HG02943 (cell line): ENCODE data around the gene TPM3.
A peak's percentile ranks its signal among the peaks of the same experiment; 100 is the strongest.
"Not testable (repeated sequence)": the region's sequence is repeated elsewhere in the genome, so short reads cannot be mapped to it uniquely, and the experiment has no call there.

Source experiments
- ATAC-seq: cut with Tn5 transposase; IDR thresholded peaks from one replicate; pipeline ENCODE4 v1.9.1; 2021; ENCODE audit warnings: mild to moderate bottlenecking, low read depth, moderate library complexity; ENCODE audit not compliant: unreplicated experiment

The TPM3 gene

GRCh38 chr1:154207262-154207661 lies 15.4 kb upstream of the TPM3 start:
- ATAC-seq: no peak

DNA sequence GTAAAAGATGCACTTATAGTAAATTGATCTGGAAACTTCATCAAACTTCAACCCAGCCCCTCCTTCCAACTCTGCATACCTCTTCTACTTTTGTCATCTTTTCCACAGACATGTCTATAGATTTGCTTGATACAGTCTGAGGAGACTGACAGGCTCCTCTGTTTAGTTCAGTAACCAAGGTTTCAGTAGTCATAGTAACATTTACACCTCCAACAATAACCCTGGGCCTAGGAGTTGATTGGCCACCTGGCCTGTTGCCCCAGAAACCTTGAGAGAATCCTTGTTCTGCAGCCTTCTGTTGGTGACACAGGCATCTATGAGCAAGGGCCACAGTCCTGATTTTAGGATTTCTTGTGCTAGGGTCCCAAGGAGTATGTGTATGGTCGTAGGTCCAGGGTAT lies 14.3 kb upstream of the TPM3 start, which contains the start of gene CFAP141:
CFAP141 (minus strand) TSS at position 138 of the 400 bp plus-strand sequence; CDS start at position 112, 26 bp downstream.
- ATAC-seq: no peak

- not testable (repeated sequence) for ATAC-seq
Observed at GRCh38 chr1:154205778-154206177, 13.9 kb upstream of the TPM3 start.

DNA sequence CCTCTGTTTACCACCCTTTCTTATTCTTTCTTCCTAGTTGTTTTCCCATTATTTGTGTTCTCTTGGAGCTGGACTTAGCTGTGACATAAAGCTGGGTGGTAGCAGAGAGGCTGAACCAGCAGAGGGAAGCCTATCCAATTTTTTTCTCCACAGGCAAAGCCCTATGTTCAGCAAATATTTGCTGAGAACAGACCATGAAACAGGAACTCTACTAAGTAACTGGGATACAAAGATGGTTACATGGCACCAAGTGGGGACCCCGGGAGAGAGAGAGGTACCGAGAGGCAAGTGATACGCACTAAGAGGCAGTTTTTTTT lies 7.6 kb upstream of the TPM3 start:
- ATAC-seq: no peak

- no peak for ATAC-seq
Observed at GRCh38 chr1:154198756-154199562, 7.1 kb upstream of the TPM3 start.

DNA sequence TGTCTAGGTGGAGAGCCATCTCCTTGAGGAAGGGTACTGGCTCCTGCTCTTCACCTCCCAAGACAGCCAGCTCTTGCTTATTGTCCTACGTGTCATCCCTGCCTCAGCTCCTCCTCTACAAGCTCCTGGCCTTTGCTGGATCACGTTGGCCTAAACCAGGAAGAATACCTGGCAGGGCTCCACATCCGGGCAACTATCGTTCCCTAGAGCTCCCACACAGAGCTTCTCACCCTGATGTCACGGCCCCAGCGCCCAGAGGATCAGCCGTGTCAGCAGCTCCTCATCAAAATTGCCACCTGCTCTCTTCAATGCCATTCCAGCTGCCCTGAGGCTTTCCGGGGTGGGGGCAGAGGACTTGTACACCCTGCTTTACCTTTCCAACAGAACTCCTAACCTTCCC lies 1.9 kb upstream of the TPM3 start:
- no peak for ATAC-seq

GRCh38 chr1:154192476-154192875 lies 576 bp upstream of the TPM3 start:
- ATAC-seq: no peak

DNA sequence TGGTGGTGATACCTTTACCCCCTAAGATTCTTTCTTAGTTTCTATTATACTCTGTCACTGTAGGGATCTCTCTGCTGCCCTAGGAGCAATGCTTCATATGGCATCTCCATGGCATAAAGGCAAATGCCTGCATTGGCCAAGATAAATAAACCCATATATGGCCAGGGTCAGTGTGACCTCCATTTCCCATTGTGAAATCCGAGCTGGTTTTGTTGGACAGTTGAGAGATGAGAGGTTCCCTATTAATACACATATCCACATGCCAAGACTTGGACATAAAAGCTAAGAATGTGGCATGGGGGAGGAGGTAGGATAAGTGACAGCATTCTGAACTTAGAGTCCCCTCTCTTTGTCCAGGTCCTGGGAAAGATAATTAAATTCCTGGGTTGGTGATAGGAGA lies 1.4 kb downstream of the TPM3 start:
- no peak for ATAC-seq

DNA sequence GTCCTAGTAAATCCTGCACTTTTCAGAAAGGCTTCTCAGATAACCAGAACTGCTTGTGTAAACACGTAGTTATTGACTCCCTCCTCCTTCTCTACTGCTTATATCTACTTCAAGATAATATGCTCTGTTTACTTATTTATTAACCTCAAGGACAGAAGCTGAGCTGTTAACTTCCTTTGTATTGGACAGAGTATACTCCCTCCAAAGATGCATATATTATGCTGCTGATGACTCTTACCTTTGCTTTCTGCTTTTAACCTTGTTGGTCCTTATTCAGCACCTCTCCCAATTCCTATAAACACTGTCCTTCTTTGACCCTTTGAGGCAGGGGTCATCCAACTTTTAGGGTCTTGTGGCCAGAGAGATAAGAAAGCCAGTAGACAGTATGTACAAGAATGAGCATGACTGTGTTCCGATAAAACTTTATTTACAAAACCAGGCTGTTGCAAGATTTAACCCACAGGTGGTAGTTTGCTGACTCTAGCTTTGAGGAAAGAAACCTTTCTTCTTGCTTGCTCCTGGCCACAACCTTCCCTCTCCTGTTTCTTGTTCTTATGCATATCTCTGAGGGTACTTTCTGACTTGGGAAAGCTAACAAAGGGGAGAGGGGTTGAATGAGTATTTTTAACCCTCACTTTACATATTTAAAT lies 4.9 kb downstream of the TPM3 start:
- ATAC-seq: no peak

DNA sequence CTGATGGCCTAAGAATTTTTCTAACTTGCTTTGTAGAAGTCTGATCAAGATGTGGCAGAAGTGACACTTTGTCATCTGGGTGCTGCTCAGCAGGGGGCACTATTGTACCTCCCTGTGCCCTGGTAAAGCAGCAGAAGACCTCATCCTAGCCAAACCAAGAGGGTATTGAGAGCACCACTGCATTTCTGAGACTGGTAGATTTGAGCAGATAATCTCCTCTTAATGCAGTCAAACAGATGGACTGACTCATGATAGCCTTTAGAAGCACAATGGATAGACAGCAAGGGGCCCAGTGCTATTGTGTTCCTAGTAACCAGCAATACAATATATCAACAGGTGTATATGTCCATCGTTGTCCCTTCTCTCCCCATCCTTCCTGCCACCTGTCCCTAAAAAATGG lies 5.7 kb downstream of the TPM3 start:
- no peak for ATAC-seq

DNA sequence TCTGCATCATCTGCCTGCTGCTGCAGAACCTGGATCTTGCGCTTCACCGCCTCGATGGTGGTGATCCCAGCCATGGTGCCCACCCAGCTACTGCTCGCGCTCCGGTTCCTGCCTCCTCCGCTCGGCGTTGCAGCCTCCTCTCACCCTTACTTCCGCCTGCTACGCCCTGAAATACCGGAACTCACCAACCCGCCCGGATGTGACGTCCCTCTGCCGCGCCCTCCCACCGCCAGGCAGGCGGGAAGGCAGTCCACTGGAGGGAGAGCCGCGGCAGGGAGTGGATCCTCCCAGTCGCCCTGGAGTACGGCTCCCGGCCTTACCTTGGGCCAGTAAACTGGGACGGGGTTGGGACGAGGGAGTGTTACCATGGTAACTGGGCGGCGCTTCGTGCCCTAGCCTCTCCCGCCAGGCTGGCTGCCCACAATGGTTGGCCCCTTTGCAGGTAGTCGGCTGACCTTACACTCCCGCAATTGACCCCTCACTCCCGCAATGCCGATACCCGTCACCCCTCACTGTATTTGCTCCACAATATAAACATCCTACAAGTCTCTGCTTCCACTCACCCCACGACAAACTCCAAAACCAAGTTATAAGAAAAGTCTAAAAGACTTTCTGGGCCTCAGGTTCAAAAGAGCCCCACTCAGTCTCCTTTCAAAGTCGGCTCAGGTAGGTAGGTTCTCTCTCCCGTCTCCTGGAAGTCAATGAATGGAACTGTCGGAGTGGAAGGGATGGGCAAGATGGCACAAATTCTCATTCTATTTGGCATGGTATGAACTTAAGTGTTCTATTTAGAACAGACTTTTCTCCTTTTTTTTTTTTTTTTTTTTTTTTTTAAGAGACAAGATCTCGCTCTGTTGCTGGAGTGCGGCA lies 8.6 kb downstream of the TPM3 start:
- ATAC-seq: peak; percentile 55

DNA sequence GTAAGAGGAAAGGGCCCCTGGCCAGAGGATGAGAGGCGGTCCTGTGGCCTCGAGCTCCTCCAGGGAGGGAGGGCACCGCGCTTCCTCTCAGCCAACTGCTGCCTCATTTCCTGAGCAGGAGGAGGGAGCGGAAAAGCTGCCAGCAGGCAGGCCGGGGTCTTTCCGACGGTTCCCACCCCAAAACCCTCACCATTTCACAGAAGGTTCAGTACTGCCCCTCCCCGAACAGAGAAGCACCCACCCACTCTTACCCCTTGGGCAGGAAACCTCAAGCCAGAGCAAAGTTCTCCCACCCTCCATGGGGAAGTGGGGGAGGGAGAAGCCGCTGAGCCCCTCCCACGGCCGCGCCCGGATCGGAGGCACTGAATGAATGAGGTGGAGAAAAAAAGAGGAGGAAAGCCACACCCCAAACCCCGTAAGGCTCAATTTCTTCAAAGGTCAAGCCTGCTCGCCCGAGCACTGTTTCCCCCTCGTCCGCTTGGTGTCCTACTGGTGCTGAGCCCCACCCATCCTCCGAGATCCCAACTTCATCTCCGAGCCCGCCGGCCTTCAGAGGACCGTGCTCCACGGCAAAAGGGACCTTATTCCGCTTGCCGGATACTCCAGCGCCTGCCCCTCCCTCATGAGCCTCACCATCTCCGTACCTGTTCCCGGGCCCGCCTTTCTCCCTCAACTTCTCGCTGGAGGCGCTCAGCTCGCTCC lies 9.4 kb downstream of the TPM3 start:
- peak; percentile 45 for ATAC-seq

DNA sequence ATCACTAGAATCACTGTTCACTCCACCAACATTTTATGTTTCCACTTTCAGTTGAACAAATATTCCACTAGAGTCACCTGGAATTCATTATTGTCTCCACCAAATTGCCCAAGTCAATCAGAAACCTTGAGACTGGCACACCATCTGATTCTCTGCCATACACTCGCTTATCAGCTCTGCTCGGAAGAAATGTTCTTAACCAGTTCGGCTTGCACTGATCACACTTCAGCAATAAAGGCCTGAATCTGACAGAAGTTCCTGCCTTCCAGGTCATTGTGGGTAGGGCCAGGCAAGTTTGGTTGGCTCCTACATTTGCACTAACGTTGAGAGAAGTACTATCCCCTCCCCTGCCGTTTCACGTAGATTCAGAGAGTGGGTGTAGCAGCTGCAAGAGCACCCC lies 10.0 kb downstream of the TPM3 start:
- ATAC-seq: no peak

DNA sequence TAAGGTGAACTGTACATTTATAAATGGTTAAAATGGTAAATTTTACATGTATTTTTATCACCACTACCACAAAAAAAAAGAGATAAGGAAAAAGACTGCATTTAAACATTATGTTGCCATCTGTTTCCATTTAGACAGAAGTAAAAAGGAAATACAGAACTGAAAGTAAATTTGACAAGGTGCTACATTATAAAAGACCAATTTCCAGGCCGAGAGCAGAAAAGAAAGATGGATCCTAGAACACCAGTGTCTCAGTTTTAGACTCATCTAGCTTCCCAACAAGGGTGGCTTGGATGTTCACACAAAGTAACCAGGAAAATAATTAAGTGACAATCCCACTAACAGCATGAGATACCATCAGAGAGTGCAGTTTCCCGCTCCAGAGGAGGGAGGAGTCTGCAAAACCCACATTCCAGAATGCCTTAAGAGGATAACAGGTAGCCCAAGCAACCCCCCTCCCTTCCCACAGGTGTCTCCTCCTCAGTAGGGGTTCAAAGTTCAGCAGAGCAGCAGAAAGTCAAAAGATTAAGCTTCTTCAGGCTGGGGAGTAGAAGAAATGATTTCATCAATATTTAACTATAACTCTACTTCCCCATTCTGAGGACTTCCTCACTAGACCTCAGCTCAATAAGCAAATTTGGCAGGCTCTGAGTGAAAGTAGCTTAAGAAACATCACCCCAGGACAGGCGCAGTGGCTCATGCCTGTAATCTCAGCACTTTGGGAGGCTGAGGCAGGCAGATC lies 11.8 kb downstream of the TPM3 start:
- peak; percentile 38 for ATAC-seq

GRCh38 chr1:154178911-154179811 lies 12.7 kb downstream of the TPM3 start:
- ATAC-seq: no peak

GRCh38 chr1:154178013-154178412 lies 13.9 kb downstream of the TPM3 start:
- ATAC-seq: no peak

DNA sequence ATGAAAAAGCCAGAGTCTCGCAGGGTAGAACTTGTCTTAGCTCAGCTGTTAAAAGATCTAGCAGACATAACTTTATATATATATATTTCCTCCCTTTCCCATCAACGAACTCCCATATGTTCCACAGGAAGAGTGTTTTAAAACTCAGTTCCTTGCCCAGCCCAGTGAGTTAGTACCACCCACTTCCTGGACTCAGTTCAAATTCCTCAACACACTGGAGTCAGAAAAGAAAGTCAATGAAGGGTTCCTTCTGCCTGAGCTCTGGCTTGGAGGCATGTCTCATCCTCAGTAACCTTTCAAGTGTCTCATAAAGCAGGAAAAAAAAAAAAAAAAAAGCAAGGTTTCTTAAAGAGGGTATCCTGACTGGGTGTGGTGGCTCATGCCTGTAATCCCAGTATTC lies 15.6 kb downstream of the TPM3 start:
- ATAC-seq: no peak

DNA sequence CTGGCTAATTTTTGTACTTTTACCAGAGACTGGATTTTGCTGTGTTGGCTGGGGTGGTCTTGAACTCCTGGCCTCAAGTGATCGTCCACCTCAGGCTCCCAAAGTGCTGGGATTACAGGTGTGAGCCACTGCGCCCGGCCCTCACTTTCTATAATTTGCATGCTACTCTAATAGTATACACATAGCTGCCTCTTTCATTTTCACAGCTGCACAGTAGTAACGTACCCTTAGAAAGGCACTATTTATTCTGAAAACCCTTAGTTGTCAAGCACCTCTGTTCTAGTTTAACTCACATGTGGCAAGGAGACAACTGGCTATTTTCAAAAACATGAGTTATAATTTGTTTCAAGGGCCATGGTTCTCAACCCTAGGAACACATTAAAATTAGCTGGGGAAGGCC lies 17.2 kb downstream of the TPM3 start:
- ATAC-seq: no peak

DNA sequence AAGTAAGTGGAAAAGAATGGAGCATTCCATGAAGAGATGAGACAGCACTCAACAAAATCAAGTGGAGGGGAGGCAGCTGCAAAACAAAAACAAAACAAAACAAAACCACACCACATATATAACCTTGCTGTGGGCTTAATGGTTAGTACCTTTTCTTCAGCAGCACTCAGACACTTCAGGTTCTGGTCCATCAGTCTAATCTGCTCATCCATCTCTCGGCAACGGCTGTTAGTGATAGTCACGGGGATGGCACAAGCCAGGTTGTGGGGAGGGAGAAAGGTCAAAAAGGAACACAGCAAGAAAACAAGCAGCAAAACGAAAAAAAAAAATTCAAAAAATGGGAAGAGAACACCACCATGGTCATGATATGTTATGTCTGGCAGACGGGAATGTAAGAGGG lies 20.0 kb downstream of the TPM3 start:
- no peak for ATAC-seq
